ENCODE results near the gene TREML2.
A peak's percentile ranks its signal among the peaks of the same experiment; 100 is the strongest.
"Not testable (repeated sequence)": the region's sequence is repeated elsewhere in the genome, so short reads cannot be mapped to it uniquely, and the experiment has no call there.

The TREML2 gene

DNA sequence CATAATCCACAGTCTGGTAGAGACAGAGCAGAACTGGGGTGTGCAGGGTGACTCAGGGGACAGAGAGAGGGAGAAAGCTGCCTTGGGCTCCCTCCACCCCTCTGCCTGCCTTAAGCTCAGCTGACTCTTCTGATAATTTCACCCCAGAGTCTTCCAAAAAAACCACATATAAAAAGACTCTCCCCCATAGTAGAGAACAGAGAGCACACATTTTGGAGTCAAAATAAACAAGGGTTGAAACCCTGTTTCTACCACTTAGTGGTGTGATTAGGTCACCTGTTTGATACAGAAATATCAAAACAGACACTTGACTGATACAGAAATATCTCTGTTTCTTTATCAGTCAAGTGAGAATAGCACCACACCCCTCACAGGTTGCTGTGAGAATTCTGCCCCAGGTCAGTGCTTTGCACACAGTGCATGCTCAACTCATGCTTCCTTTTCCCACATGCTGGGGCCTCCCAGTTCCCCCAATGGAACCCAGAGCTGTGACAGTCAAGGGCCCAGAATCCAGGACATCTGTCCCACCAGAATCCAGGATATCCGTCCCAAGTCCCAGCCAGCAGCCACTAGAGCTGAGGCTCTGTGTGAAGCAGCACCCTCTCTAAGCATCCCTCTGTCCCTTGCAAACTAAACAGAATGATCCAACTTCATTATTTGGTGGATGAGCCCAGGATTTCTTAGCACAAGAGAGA is 1.2 kb downstream of the TREML2 start:
- H3K4me1 ChIP-seq, result peaks cover 35 to 92% (median 56%) of the 10 kb centered on the region in 10 experiments
- TF ChIP-seq Cebpa-rat (IDR thresholded peaks at IDR 0.05), result no peak
- peaks cover 0 to 39% (median 18%) of the 10 kb centered on the region in 11 experiments; a peak in 14 of 22 replicates for H3K36me3 ChIP-seq
- peak overlapping the region; percentile 66 to 88 (median 85); a peak in 21 of 22 replicates for H3K9ac ChIP-seq
- H4K20me1 ChIP-seq, result no peaks in the 10 kb centered on the region
- peak overlapping the region in 8 of 10 experiments; percentile 27 to 68 (median 56); a peak in 13 of 20 replicates for H3K4me3 ChIP-seq
- peaks cover 0 to 18% (median 0%) of the 10 kb centered on the region in 11 experiments; a peak in 6 of 22 replicates for H3K9me3 ChIP-seq (replicated peaks in 1 of 11)
- H3K27ac ChIP-seq, result peak overlapping the region; percentile 78 to 98 (median 96)
- peak overlapping the region; percentile 81 to 98 (median 93) for H3K4me2 ChIP-seq
- no peaks in the 10 kb centered on the region for H3K27me3 ChIP-seq

DNA sequence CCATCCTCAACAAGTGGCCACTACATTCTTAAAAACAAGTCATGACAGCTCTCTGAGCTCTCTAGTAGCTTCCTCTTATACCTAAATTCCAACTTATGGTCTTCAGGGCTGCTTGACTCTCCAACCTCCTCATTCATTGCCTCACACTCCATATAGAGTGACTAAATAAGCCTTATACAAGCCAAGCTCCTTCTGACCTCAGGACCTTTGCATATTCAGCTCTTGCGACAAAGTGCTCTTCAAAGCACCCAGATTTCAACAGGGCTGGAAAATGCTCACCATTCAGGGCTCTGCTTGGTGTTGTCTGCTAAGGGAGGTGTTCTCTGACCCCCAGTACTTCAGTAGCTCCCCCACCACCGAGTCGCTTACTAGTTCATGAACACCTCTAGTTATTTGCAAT is 3.7 kb downstream of the TREML2 start:
- H3K27me3 ChIP-seq, result no peaks in the 10 kb centered on the region
- peaks cover 0 to 5% (median 0%) of the 10 kb centered on the region in 11 experiments; a peak in 1 of 22 replicates for H3K9me3 ChIP-seq (replicated peaks in 1 of 11)
- H3K4me3 ChIP-seq, result no peak overlapping the region

GRCh38 chr6:41194386-41194785 is 6.6 kb downstream of the TREML2 start:
- Histone ChIP-seq H3K27me3 (no peaks in the 10 kb centered on the region), H3K36me3 (peaks cover 0 to 89% (median 56%) of the 10 kb centered on the region in 11 experiments; a peak in 15 of 22 replicates), H4K20me1 (no peaks in the 10 kb centered on the region), H3K27ac (no peak overlapping the region), H3K9me3 (replicated peaks in 1 of 11) (peaks cover 15 to 34% (median 17%) of the 10 kb centered on the region in 11 experiments), H3K4me1 (peaks cover 6 to 68% (median 16%) of the 10 kb centered on the region in 10 experiments), H3K9ac (no peak overlapping the region), H3K4me3 (no peak overlapping the region), H3K4me2 (0 out of 22 replicates have a peak overlapping the region, but pooled peaks of 1 of the 11 experiments have one; percentile 4)
- no peak for TF ChIP-seq Cebpa-rat (IDR thresholded peaks at IDR 0.05)

More for the DNA sequence above, 3.7 kb downstream of the TREML2 start:
- no peak for TF ChIP-seq Cebpa-rat (IDR thresholded peaks at IDR 0.05)
- Histone ChIP-seq H3K4me1 (peaks cover 35 to 88% (median 44%) of the 10 kb centered on the region in 10 experiments), H3K36me3 (peaks cover 0 to 60% (median 30%) of the 10 kb centered on the region in 11 experiments; a peak in 14 of 22 replicates), H3K9ac (no peak overlapping the region), H3K4me2 (peak overlapping the region in 3 of 11 experiments; percentile 96 to 98 (median 97); a peak in 6 of 22 replicates), H4K20me1 (no peaks in the 10 kb centered on the region), H3K27ac (no peak overlapping the region)

DNA sequence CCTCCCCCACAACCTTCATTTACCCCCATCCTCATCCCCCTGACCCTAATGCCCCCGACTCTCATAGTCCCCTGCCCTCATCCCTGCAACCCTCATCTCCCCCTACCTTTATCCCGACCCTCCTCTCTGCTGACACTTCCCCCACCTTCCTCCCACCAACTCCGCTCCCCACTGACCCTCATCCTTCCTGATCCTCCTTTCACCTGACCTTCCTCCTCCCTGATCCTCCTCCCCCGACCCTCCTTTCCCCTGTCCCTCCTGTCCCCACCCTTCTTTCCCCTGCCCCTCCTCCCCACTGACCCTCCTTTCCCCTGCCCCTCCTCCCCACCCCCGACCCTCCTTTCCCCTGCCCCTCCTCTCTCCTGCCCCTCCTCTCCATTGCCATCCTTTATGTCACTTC is 7.1 kb downstream of the TREML2 start:
- no peak for TF ChIP-seq Cebpa-rat (IDR thresholded peaks at IDR 0.05)
- Histone ChIP-seq H3K9me3 (replicated peaks in 1 of 11) (peaks cover 19 to 39% (median 22%) of the 10 kb centered on the region in 11 experiments), H3K4me1 (peaks cover 1 to 66% (median 11%) of the 10 kb centered on the region in 10 experiments; a peak in 18 of 20 replicates), H3K27me3 (no peaks in the 10 kb centered on the region), H3K36me3 (peaks cover 0 to 91% (median 56%) of the 10 kb centered on the region in 11 experiments; a peak in 15 of 22 replicates), H4K20me1 (no peaks in the 10 kb centered on the region), H3K4me3 (no peak overlapping the region), H3K4me2 (no peak overlapping the region), H3K27ac (no peak overlapping the region), H3K9ac (no peak overlapping the region)

GRCh38 chr6:41193171-41193734 is 7.7 kb downstream of the TREML2 start:
- Histone ChIP-seq H3K27me3 (no peaks in the 10 kb centered on the region), H3K4me3 (no peak overlapping the region), H3K4me2 (no peak overlapping the region), H3K36me3 (peaks cover 0 to 88% (median 56%) of the 10 kb centered on the region in 11 experiments; a peak in 15 of 22 replicates), H3K9ac (no peak overlapping the region), H3K27ac (peak overlapping the region in 1 of 11 experiments; percentile 7; a peak in 1 of 22 replicates), H3K4me1 (peaks cover 0 to 66% (median 7%) of the 10 kb centered on the region in 10 experiments; a peak in 14 of 20 replicates), H3K9me3 (replicated peaks in 1 of 11) (peaks cover 19 to 39% (median 22%) of the 10 kb centered on the region in 11 experiments), H4K20me1 (no peaks in the 10 kb centered on the region)
- TF ChIP-seq Cebpa-rat (IDR thresholded peaks at IDR 0.05), result no peak

DNA sequence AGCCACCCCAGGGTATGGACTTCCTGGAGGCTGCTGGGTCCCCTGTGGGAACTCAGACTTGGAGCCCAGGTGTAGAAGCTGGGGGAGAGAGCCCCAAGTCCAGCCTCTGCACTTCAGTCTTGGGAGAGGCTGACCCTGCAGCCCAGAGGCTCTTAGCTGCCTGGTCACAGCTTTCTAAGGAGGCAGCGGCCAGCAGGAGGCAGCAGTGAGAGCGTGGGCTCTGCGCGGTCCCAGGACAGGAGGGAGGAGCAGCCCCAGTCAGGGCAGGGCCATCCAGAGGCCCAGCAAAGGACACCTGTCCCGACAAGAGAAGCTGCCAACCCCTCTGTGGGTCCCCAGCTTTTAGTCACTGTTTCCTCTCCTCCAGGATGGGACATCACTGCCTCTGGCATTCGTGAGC is 9.4 kb downstream of the TREML2 start:
- Histone ChIP-seq H4K20me1 (no peaks in the 10 kb centered on the region), H3K4me3 (no peak overlapping the region; a peak in 1 of 20 replicates), H3K9ac (no peak overlapping the region), H3K27ac (peak overlapping the region in 6 of 11 experiments; percentile 7 to 46 (median 32); a peak in 7 of 22 replicates), H3K4me1 (peaks cover 0 to 66% (median 18%) of the 10 kb centered on the region in 10 experiments; a peak in 17 of 20 replicates), H3K36me3 (peaks cover 0 to 71% (median 43%) of the 10 kb centered on the region in 11 experiments; a peak in 15 of 22 replicates), H3K4me2 (peak overlapping the region in 2 of 11 experiments; percentile 1 to 17; a peak in 1 of 22 replicates), H3K9me3 (replicated peaks in 1 of 11) (peaks cover 19 to 35% (median 22%) of the 10 kb centered on the region in 11 experiments), H3K27me3 (no peaks in the 10 kb centered on the region)
- TF ChIP-seq Cebpa-rat (IDR thresholded peaks at IDR 0.05), result no peak

DNA sequence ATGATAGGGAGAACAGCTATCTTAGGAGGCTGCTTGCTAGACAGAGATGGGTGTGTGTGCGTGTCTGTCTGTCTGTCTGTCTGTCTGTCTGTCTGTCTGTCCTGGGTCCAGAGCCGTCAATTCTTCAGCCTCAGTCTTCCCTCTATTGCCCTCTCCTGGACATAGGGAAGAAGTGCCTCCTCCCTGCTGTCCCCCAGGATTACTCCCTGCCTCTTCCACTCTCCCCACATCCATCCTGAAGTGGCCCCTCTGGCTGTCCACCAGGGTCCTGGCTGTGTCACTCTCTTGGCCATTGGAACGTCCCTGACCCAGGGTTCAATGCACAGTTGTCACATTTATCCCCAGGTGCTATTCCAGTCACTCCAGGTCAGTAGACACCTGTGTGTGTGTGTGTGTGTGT is 10.2 kb downstream of the TREML2 start:
- H3K27me3 ChIP-seq, result no peaks in the 10 kb centered on the region
- H4K20me1 ChIP-seq, result no peaks in the 10 kb centered on the region
- peaks cover 0 to 68% (median 26%) of the 10 kb centered on the region in 10 experiments; a peak in 17 of 20 replicates for H3K4me1 ChIP-seq
- no peak overlapping the region for H3K4me3 ChIP-seq
- no peak for TF ChIP-seq Cebpa-rat (IDR thresholded peaks at IDR 0.05)
- no peak overlapping the region for H3K4me2 ChIP-seq
- H3K36me3 ChIP-seq, result peaks cover 0 to 64% (median 37%) of the 10 kb centered on the region in 11 experiments; a peak in 15 of 22 replicates
- H3K27ac ChIP-seq, result peak overlapping the region in 2 of 11 experiments; percentile 21 to 22; a peak in 1 of 22 replicates
- H3K9ac ChIP-seq, result no peak overlapping the region
- peaks cover 19 to 35% (median 22%) of the 10 kb centered on the region in 11 experiments for H3K9me3 ChIP-seq (replicated peaks in 1 of 11)

DNA sequence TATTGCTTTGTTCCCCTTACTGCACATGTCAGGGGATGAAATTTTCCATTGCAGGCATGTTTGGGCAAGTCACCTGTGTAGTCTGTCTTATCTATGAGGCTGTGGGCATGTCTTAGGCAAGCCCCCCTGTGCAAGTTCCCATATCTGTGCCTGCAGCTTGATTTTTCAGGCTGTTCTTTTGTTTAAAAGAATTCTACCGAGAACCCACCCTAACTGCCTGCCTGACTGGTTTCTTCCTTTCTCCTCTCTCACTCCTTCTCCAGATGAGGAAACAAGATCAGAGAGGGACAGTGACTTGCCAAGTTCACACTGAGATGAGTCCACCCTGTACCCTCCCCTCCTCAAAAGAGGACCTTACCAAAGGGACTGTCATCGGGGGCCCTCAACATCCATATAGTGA is 11.0 kb downstream of the TREML2 start:
- Histone ChIP-seq H3K9me3 (replicated peaks in 1 of 11) (peaks cover 19 to 35% (median 22%) of the 10 kb centered on the region in 11 experiments), H3K4me1 (peaks cover 0 to 68% (median 34%) of the 10 kb centered on the region in 10 experiments; a peak in 17 of 20 replicates), H3K4me3 (no peak overlapping the region), H3K36me3 (peaks cover 0 to 55% (median 32%) of the 10 kb centered on the region in 11 experiments; a peak in 15 of 22 replicates), H3K4me2 (no peak overlapping the region), H3K27me3 (no peaks in the 10 kb centered on the region), H4K20me1 (no peaks in the 10 kb centered on the region), H3K27ac (peak overlapping the region in 2 of 11 experiments; percentile 12 to 22; a peak in 3 of 22 replicates), H3K9ac (no peak overlapping the region)
- TF ChIP-seq Cebpa-rat (IDR thresholded peaks at IDR 0.05), result no peak

DNA sequence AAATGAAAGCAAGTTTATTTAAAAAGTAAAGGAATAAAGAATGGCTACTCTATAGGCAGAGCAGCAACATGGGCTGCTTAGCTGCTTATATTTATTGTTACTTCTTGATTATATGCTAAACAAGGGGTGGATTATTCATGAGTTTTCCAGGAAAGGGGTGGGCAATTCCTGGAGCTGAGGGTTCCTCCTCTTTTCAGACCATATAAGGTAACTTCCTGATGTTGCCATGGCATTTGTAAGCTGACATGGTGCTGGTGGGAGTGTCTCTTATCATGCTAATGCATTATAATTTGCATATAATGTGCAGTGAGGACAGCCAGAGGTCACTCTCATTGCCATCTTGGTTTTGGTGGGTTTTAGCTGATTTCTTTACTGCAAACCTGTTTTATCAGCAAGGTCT is 11.9 kb downstream of the TREML2 start:
- not testable (repeated sequence) for H4K20me1 ChIP-seq, H3K4me3 ChIP-seq, H3K27me3 ChIP-seq, H3K9ac ChIP-seq, H3K27ac ChIP-seq
- Histone ChIP-seq H3K4me2 (peak overlapping the region in 3 of 11 experiments; percentile 91 to 96 (median 95); a peak in 3 of 22 replicates), H3K9me3 (replicated peaks in 1 of 11) (peaks cover 19 to 35% (median 22%) of the 10 kb centered on the region in 11 experiments), H3K4me1 (peaks cover 0 to 70% (median 43%) of the 10 kb centered on the region in 10 experiments; a peak in 17 of 20 replicates), H3K36me3 (peaks cover 0 to 47% (median 25%) of the 10 kb centered on the region in 11 experiments; a peak in 15 of 22 replicates)
